Hindlimb muscle (tissue), 1 donor: ENCODE data around the gene RASGRF2. TPM values are rescaled to one million over a fixed set of nuclear protein-coding genes. Genes with fewer than 3 reads are reported as not detected.
"Not testable (repeated sequence)": the region's sequence is repeated elsewhere in the genome, so short reads cannot be mapped to it uniquely, and the experiment has no call there.

ENCODE experiments used
- DNase-seq: peaks from one replicate; pipeline ENCODE4 v3.0.0-alpha.2; 2013
- polyA plus RNA-seq: library from polyadenylated mRNA; unstranded; fragments of 120-200 nt; gene quantifications from one replicate; pipeline ENCODE4 v1.2.1, GENCODE V29; 2013; ENCODE audit not compliant: insufficient read length

The RASGRF2 gene
- polyA plus RNA-seq, 1 donor = 1.1 TPM

DNA sequence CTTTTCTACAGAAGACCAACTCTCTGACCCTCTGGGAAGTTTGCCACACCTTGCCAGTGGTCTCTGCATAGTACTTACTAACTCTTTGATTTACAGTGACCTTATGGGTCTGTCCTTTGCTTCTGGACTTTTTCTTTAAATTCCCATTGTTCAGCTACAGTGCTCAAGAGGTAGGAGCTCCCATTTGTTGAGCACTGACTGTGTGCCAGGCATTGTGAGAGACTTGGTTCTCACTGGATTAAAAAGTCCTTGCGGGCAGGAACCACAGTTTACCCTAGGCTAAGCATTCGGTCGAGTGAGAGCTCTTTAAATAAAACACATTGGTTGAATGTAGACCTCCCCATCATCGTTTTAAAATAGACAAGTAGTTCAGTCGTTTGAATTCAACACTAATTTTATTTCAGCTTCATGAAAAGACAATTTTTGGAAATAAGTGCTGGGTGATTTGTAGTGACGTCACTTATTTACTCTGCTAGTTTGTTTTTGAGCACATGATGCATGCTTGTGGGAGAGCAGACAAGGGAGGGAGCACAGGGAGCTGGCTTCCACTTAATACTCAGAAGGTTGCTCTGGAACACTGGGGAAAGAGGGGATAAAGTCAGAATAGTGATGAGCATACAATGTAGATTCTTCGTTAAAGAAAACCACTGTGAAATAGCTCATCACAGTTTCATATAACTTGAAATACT is 27.1 kb downstream of the RASGRF2 start:
- DNase-seq = no peak

DNA sequence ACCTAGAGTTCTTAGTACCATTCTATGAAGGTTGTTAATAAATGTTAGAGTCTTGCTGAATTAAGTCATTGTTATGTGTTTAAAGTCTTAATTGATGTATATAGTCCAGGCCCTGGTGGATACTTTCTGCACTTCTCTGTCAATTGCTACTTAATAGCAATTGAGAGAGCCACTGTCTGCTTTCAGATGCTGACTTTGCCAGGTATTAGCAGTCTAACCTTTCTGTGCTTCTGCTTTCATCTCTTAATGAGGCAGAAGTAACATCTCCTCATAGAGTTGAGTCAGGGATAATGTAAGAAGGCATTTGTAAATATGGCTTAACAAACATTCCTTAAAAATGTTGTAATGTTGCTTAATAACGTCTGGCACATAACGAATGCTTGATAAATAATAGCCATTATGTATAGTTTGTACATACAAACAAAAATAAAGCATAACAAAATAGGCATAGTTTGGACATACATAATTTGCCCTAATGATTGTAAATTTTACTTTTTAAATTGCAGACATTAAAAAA is 28.3 kb downstream of the RASGRF2 start:
- DNase-seq = no peak

DNA sequence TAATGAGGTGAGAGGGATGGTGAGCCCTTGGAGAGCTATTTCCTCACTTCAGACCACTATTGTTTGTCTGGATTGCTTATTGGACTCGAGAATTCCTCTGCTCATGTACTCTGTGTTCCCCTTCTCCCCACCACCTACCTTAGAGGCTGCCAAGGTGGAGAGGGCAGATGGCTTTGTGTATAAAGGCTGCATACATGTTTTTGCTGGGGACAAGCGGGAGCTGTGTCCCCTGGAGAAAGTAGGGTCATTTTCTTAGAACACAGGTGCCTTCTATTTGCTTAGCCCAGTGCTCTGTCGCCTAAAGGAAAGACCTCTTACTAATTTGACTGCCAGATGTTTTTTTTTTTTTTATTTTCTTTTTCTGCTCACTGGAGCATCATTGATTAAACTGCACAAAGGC is 29.7 kb downstream of the RASGRF2 start:
- DNase-seq = no peak

DNA sequence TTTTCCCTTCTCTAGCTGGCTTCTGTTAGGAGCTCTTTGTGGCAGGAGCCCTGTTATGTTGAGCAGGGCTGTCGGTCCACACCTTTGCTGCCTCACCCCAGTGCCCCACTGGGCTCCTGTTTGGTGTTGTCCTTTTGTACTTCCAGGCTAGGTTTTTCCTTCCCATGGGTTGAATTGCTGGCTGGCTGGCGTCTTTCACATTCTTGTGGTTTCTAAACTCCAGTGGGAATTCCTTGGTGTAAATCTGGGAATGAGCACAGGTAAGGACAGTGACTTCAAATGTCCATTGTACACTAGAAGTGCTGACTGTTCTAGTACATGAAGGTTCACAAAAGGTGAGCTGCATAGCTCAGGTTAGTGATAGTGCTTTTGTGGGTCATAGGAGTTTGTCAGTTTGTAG is 30.4 kb downstream of the RASGRF2 start:
- DNase-seq = no peak

DNA sequence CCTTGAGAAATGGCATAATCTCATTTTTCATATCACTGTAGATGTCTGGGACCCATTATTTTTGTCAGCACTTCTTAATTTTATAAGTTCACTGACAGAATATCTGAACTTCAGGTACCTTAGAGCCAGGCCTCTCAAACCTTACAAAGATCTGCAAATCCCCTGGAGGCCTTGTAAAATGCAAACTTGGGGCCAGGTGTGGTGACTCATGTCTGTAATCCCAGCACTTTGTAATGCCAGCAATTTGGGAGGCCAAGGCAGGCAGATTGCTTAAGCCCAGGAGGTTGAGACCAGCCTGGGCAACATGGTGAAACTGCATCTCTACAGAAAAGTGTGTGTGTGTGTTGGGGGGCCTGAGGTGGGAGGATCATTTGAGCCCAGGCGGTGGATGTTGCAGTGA is 30.8 kb downstream of the RASGRF2 start:
- DNase-seq = no peak

DNA sequence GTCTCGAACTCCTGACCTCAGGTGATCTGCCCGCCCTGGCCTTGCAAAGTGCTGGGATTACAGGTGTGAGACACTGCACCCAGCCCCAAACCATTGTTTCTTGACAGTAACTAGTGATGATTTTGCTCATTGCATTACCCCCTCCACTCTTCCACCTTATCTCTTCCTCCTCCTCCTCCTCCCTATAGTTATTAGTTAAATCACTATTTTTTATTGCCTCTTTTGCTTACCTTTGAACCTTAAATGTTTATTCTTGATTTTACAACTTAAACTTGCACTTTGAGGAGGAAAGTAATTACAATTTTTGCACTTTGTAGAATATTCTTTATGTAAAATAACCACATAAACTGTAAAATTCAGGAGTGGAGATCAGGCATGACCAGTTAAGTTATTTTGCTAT is 35.7 kb downstream of the RASGRF2 start:
- no peak for DNase-seq

DNA sequence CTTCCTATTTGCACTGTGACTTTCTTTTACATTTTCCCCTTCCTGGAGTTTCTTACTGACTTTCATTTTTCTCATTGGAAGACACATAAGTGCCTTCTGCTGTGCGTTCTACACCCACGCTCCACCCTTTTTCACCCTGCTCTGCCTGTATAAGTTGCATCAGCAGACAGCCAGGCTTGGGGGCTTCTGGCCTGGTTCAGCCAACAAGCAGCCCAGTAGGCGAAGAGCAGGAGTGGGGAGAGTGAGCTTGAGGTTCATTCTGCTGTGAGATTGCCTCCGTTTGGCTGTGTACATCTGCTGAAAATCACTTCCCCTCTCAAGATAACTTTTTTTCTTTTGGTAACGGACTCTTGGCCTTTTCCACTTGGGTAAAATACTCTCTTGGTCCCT is 38.4 kb downstream of the RASGRF2 start:
- DNase-seq = no peak

DNA sequence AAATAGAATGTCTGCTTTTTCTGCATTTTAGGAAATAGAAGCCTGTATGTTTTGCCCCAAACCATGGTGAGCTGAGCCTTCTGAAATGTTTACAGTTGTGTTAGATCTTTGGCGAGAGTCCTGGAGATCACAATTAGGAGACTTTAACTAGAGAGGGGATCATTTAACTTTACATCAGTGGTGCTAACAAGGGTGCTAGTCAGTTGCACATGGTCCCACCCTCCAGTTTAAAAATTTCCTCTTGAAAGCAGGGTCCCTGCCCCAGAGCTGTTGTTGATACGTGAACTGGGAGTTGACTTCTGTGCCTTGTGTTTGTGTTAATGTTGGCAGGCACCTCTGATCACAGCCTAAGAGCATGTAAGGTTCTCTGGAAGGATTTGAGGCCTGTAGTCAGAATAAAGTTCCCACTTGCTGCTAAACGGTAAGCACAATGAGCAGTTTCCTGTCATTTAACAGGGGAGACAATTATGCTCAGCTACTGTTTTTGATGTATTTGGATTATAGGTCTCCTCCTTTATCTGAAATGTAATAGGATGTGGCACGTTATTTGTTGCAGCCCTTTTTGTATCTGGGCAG is 43.7 kb downstream of the RASGRF2 start:
- DNase-seq = no peak

DNA sequence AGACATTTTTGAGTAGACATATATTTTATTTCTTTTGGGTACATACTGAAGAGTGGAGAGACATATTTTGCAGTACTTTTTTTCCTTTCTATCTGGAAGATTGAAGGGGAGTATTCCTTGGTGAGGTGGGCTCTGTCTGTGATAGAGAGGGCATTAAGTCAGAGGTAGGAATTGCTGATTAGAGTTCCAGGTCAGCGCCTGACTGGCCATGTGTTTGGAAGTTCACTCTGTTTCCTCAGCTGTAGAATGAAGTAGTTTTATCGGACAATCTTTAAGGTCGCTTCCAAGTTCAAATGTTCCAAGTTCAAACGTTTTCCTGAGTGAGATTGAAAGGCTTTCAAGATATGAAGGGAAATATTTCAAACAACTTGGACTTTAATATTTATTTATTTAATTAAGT is 45.5 kb downstream of the RASGRF2 start:
- DNase-seq = no peak

DNA sequence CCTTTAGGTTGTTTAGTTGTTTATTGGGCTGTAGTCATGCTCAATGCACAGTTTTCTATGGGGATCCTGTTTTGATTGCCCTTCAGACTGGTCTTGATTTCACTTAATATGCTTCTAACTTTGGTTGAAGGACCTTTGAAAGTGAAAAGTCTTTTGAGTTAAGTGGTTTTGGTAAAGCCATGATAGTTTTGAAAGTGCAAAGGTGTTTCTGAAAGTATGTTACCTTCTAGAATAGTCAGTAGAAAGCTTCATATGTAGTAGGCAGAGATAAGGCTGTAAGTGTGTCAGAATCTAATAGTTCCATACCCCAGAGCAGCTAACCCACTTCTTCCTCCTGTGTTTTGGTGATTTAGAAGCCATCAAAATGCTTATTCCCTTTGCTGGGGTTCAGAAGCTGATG is 46.1 kb downstream of the RASGRF2 start:
- DNase-seq = no peak

DNA sequence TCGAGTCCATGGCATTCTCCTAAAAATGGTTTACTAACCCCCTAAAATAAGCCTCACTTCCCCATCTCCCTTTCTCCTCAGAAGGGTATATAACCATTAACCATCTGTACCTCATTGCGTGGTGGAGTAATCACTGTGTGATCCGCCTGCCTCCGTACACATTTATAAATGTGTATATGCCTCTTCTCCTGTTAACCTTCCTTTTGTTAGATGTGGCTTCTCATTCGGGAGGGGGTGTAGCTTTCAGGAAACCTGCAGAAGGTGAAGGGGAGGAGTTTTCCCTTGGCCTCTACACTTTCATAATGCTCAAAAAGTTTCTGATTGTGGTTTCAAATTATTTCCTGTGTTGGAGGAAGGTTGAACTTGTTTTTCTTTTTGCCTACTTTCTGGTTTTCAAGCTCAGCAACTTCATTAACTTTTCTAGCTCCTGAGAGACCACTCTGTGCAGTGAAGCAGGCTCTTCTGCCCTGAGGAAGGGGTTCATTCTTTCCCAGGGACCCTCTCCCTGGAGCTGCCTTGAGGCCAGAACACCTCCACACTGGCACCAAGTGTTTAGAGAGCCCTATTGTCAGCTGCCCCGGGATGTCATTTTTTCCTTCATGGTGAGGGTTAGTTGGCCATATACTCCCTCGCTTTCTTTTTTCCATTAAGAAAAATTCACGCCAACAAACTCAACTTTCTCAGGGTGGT is 46.9 kb downstream of the RASGRF2 start:
- DNase-seq = no peak

DNA sequence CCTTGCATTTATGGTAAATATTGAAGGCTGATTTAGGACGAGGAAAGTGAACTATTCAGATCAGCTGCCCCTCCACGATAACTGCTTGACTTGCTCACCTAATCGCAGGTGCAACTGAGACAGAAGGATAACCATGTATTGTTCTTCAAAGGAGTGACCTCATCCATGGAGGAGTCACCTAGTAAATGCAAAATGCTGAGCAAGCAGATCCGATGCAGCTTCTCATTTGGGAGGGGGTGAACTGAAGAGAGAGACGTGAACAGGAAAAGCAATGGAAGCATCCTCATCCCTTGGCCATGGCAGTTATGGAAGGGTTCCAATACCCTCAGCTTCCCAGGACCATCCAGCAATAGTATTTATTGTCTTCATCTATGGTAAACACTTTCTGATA is 47.5 kb downstream of the RASGRF2 start:
- no peak for DNase-seq

DNA sequence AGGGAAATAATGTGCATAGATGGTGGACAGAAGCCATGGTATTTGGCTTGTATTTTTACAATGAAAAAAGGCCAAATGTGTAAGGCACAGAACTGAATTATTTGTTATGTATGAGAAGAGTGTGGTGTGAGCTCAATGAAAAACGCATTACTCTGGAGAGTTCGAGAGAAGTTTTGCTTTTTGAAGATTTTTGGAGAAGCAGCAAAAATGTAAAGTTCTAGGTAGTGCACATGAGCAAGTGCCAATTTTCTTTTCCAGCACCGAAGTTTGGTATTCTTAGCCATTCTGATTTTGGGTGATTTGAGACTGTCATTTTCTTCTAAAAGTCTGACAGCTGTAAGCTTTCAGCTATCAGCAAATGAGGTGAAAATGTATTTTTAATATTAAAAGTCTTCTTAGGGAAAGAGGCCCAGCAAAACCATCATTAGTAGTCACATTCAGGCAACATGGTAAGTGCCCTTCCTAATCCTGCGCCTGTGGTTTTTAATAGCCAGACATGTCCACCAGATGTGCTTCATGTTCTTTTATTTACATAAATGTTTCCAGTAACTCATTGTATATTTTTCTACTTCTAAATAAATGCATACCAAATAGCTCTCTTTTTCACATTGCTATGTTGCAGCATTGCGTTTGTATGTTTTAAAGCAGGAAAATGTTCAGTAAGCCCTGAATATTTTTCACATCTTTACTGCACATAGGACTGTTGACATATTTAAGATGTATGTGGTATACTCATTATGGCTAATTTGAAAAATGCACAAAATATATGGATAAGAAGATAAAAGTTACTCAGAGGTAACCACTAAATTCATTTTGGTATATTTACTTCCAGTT is 50.4 kb downstream of the RASGRF2 start:
- no peak for DNase-seq

DNA sequence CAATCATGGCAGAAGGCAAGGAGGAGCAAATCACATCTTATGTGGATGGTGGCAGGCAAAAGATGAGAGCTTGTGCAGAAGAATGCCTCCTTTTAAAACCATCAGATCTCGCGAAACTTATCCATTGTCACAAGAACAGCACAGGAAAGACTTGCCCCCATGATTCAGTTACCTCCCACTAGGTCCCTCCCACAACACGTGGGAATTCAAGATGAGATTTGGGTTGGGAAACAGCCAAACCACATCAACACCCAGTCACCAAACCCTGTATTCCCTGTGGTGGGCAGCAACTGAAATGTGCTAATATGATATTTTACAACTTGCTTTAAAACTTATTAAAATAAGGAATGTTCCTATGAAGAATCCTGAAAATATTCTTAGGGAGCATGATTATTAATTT is 54.2 kb downstream of the RASGRF2 start:
- DNase-seq = no peak

DNA sequence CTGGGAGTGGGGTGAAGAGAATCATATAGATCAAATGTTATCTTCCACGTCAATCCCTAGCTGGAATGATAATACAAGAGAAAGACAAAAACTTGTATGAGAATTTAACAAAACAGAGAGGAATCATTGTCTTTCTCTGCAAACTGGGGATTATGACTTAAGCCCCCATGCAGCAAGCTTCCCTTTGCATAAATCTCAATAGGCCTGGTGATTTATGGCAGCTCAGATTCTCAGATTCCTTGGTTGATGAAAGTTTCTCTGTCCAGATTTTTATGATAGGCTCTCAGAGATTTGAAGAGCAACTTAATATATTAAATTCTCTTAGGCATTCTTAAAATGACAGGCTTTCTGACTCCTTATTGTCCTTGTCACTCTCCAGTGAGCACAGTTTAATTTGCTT is 56.0 kb downstream of the RASGRF2 start:
- DNase-seq = no peak

DNA sequence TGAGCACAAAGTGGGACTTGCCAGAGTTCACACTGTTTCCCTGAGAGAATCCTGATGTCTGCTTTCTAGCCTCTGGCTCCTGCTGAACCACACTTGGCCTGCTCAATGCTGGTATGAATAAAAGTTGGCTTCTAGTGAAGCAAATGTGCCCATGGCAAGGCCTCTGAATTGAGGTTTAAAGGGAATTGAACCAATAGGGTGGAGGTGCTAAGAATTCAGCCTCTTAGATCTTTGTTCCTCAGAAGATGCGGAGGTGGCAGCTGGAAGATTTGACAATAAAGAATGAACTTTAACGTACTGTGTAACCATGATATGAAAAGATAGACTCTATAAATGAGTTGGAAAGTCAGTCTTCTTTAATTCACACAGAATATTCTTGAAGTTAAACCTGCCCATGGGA is 57.2 kb downstream of the RASGRF2 start:
- no peak for DNase-seq

DNA sequence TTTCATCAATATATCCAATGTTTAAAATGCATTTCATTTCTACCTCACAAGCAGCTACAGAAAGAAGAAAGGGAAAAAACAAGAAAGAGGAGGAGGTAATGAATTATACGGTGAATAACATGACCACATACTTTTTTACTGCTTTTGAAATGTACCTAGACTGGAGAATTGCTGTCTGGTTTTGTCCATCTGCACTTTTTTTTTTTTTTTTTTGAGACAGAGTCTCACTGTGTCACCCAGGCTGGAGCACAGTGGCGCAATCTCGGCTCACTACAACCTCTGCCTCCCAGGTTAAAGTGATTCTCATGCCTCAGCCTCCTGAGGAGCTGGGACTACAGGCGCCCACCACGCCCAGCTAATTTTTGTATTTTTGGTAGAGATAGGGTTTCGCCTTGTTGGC is 58.4 kb downstream of the RASGRF2 start:
- not testable (repeated sequence) for DNase-seq

DNA sequence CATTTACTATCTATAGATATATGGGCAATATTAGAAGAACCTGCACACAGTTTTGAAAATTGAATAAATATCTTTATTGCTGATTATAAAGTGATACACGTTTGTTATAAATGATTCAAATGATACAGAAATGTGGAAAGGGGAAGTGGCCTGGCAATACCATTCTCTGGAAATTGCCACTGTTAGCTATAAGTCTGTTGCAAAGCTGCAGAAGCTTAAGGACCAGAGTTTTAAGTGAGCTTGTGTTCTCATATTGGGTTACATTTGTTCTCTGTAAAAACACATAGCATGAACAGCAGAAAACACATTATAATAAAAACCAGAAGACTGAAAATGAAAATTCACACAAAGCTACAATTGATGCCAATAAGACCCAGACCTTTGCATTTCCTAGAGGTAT is 59.6 kb downstream of the RASGRF2 start:
- DNase-seq = no peak

DNA sequence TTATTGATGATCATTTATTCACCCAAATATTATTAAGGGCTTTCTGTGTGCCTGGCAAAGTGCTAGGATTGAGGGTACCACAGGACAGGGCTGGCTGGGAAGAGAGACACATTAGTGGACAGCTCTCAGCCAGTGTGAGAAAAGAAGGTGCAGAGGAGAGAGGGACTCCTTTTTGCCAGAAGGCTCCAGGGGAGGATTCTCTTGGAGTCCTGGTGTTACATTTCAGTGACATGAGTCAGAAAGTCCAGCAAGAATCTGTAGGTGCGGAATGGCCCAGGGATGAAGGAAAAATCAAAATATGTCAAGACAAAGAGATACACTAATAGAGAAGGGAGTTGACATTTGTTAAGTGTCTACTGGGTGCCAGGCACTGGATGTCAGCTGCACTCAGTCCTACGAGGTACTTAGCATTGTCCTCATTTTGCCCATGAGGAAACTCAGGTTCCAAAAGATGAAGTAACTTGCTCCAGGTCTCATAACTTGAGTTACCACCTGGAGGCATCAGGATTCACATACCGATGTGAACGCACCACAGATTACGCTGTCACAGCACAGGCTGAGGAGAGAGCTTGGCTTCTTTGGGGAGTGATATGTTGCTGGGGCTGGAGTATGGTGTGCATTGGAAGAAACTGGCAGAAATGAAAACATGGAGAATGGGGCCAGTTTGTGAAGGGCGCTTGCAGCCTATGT is 60.5 kb downstream of the RASGRF2 start:
- no peak for DNase-seq

DNA sequence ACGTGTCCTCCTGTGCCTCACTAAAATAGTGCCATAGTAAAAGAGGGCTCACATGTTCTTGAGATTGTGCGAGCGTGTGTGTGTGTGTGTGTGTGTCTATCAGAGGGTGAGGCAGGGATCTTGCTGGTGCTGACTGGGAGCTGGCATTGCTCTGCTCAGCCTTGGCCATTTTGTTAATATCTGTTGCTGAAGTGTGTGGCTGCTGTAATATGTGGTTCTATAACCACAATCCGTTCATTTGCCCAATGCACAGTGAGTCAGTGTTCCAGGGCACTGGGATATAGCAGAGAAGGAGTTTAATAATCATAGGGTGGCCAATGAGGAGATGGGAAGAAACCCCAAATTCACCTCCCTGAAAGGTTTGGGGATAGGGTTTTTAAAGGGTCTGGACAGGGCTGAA is 61.3 kb downstream of the RASGRF2 start:
- DNase-seq = no peak

DNA sequence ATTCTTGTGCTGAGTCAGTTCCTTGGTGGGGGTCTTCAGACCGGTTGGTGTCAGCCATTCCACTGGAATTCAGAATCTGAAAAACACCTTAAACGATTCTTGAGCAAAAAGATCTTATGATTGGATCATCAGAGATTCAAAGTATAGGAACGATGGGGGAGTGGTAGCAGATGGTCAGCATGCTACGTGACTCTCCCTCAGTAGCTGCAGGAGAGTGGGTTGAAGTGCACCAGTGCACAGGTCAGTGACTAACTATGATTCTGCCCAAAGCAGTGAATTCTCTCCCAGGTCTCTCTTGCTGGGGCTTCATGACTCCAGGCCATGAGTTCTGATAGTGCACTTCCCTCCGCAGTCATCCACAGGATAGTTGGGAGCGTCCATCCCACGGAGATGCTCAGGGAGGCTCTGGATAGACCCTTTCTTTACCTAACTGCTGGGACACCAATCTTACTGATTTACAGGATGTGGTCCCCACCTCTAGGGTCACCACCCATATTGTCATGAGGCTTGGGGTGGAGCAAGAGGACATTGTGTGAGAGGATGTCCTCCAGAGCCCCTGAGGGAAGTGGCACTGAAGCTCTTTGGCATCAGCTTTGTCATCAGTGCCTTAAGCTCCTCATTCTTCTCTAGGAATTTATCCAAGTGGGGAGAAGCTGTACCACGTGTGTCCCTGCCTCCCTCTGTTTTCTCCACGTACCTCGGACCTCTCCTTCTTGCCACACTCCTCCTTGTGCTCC is 62.0 kb downstream of the RASGRF2 start:
- no peak for DNase-seq

DNA sequence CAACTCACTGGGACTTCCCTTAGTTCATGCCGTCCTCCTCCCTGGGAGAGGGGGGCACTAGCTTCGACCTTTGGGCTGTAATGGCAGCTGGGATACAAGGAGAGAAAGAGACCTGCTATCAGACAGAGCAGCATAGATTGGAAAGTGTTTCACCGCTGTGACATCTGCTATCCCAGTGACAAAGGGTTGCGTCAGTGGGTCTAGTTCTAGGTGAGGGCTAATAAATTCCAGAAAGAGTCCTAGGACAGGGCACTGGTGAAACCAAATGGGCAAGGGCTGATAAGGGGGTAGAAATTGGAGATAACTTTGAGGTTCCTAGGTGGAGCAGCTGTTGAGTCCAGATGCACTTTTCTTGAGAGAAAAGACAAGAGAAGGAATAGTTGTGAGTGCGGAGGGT is 62.5 kb downstream of the RASGRF2 start:
- no peak for DNase-seq
